Hippocampal formation (tissue), 2 donors: ENCODE data around the gene PDGFB.

Source experiments
- DNase-seq, 2 donors: peaks; one replicate each; lab custom pipeline; 2025; lab: John Stamatoyannopoulos, UW

PDGFB gene

GRCh38 chr22:39277142-39277607 is 32.4 kb upstream of the PDGFB start:
- no peak for DNase-seq

- DNase-seq: no peak
Observed at GRCh38 chr22:39276440-39277141, 31.8 kb upstream of the PDGFB start.

- DNase-seq: no peak
Observed at GRCh38 chr22:39275814-39276439, 31.1 kb upstream of the PDGFB start.

- no peak for DNase-seq
Observed at GRCh38 chr22:39273950-39274887, 29.4 kb upstream of the PDGFB start.

- DNase-seq: no peak
Observed at GRCh38 chr22:39270792-39271191, 26.0 kb upstream of the PDGFB start.

- no peak for DNase-seq
Observed at GRCh38 chr22:39270280-39270679, 25.5 kb upstream of the PDGFB start.

GRCh38 chr22:39269095-39269790 is 24.5 kb upstream of the PDGFB start:
- no peak for DNase-seq

GRCh38 chr22:39268645-39269044 is 23.9 kb upstream of the PDGFB start:
- no peak for DNase-seq

- no peak for DNase-seq
Observed at GRCh38 chr22:39267974-39268373, 23.2 kb upstream of the PDGFB start.

GRCh38 chr22:39266398-39267030 is 21.7 kb upstream of the PDGFB start:
- no peak for DNase-seq

GRCh38 chr22:39265143-39265886 is 20.5 kb upstream of the PDGFB start:
- no peak for DNase-seq

GRCh38 chr22:39264349-39265038 is 19.7 kb upstream of the PDGFB start:
- DNase-seq: peak in 1 of 2 donors; percentile 52

- DNase-seq: no peak
Observed at GRCh38 chr22:39263626-39264348, 19.0 kb upstream of the PDGFB start.

- DNase-seq: no peak
Observed at GRCh38 chr22:39259666-39260065, 14.9 kb upstream of the PDGFB start.

GRCh38 chr22:39257901-39258475 is 13.2 kb upstream of the PDGFB start:
- no peak for DNase-seq

GRCh38 chr22:39256979-39257378 is 12.2 kb upstream of the PDGFB start:
- DNase-seq: no peak

GRCh38 chr22:39256186-39256552 is 11.4 kb upstream of the PDGFB start:
- DNase-seq: no peak

- no peak for DNase-seq
Observed at GRCh38 chr22:39255449-39256185, 10.8 kb upstream of the PDGFB start.
